Neuronal stem cell (in vitro differentiated cells): ENCODE data around the gene PRDX2.

Experiments
- DNase-seq: peaks from one replicate; pipeline ENCODE4 v3.0.0-alpha.2; 2013; ENCODE audit warnings: low spot score
- H2AFZ ChIP-seq: one replicate; pipeline ENCODE4 v1.6.1; 2013; ENCODE audit warnings: mild to moderate bottlenecking, low read length, inconsistent platforms
- H2AK5ac ChIP-seq: 2 replicates; pipeline ENCODE4 v1.6.1; 2013; ENCODE audit warnings: low read depth, mild to moderate bottlenecking, inconsistent platforms, low read length, moderate library complexity, mixed read lengths
- H2BK120ac ChIP-seq: 2 replicates; pipeline ENCODE4 v1.6.1; 2013; ENCODE audit warnings: low read depth, mild to moderate bottlenecking, inconsistent platforms, low read length, moderate library complexity, mixed read lengths
- H2BK12ac ChIP-seq: one replicate; pipeline ENCODE4 v1.6.1; 2013; ENCODE audit warnings: low read length, inconsistent platforms
- H2BK15ac ChIP-seq: 2 replicates; pipeline ENCODE4 v1.6.1; 2013; ENCODE audit warnings: mild to moderate bottlenecking, low read length, inconsistent platforms, mixed read lengths
- H2BK5ac ChIP-seq: one replicate; pipeline ENCODE4 v1.6.1; 2013; ENCODE audit warnings: inconsistent platforms, mild to moderate bottlenecking, low read length, moderate library complexity
- H3K14ac ChIP-seq: one replicate; pipeline ENCODE4 v1.6.1; 2013; ENCODE audit warnings: low read length, inconsistent platforms
- H3K18ac ChIP-seq: 2 replicates; pipeline ENCODE4 v1.6.1; 2013; ENCODE audit warnings: low read length, inconsistent platforms
- H3K23ac ChIP-seq: 2 replicates; pipeline ENCODE4 v1.6.1; 2013; ENCODE audit warnings: low read depth, mild to moderate bottlenecking, mixed read lengths, low read length, inconsistent platforms; ENCODE audit not compliant: poor library complexity
- H3K27ac ChIP-seq: replicated peaks from 3 replicates; pipeline ENCODE4 v1.5.1; 2013; ENCODE audit warnings: low read length, inconsistent platforms
- H3K27me3 ChIP-seq, 3 experiments: 2 replicates each; pipeline ENCODE4 v1.6.1; 2013; ENCODE audit warnings: low read length in 3 of 3, mild to moderate bottlenecking in 2 of 3, inconsistent platforms in 1 of 3, low read depth in 1 of 3, mixed read lengths in 1 of 3, moderate library complexity in 1 of 3; ENCODE audit not compliant: control insufficient read depth in 3 of 3, insufficient read depth in 3 of 3
- H3K36me3 ChIP-seq, 2 donors: replicated peaks in 1 of 2; 2 replicates each; pipeline ENCODE4 v1.6.1; 2013; ENCODE audit warnings: low read length in 2 of 2; ENCODE audit not compliant: control insufficient read depth in 2 of 2, insufficient read depth in 2 of 2
- H3K4ac ChIP-seq: 2 replicates; pipeline ENCODE4 v1.6.1; 2013; ENCODE audit warnings: inconsistent platforms, mild to moderate bottlenecking, low read length, moderate library complexity
- H3K4me1 ChIP-seq, 2 donors: 1 replicate in 1 of 2; 2 replicates in 1 of 2; pipeline ENCODE4 v1.6.1; 2013; ENCODE audit warnings: low read length in 2 of 2, low read depth in 1 of 2; ENCODE audit not compliant: control insufficient read depth in 2 of 2, insufficient read depth in 1 of 2
- H3K4me2 ChIP-seq: one replicate; pipeline ENCODE4 v1.6.1; 2013; ENCODE audit warnings: mild to moderate bottlenecking, low read length, inconsistent platforms; ENCODE audit not compliant: insufficient read depth, poor library complexity, severe bottlenecking
- H3K4me3 ChIP-seq, 2 donors: 2 replicates each; pipeline ENCODE4 v1.5.1; 2013; ENCODE audit warnings: low read length in 2 of 2, mild to moderate bottlenecking in 2 of 2, inconsistent platforms in 1 of 2, moderate library complexity in 1 of 2
- H3K79me1 ChIP-seq: one replicate; pipeline ENCODE4 v1.6.1; 2013; ENCODE audit warnings: low read depth, mild to moderate bottlenecking, inconsistent platforms, low read length, moderate library complexity
- H3K9ac ChIP-seq: one replicate; pipeline ENCODE4 v1.6.1; 2013; ENCODE audit warnings: mild to moderate bottlenecking, low read depth, low read length, inconsistent platforms; ENCODE audit not compliant: poor library complexity
- H3K9me3 ChIP-seq, 2 donors: replicated peaks in 1 of 2; 2 replicates each; pipeline versions ENCODE3 to v1.6.1; 2013; ENCODE audit warnings: low read length in 2 of 2, mild to moderate bottlenecking in 2 of 2, inconsistent platforms in 1 of 2, low read depth in 1 of 2, mixed read lengths in 1 of 2, moderate library complexity in 1 of 2; ENCODE audit not compliant: control insufficient read depth in 2 of 2, insufficient read depth in 1 of 2
- H4K8ac ChIP-seq: one replicate; pipeline ENCODE4 v1.6.1; 2013; ENCODE audit warnings: low read depth, mild to moderate bottlenecking, inconsistent platforms, low read length, moderate library complexity
- H4K91ac ChIP-seq: one replicate; pipeline ENCODE4 v1.6.1; 2013; ENCODE audit warnings: low read length, low read depth, mild to moderate bottlenecking, inconsistent platforms; ENCODE audit not compliant: poor library complexity
- WGBS, 2 donors: extraction: QIAGEN DNeasy Blood & Tissue Kit; methylation state at CpG; one replicate each; pipeline ENCODE4 v1.1.7; 2013; ENCODE audit warnings: missing lambda C conversion rate in 2 of 2, mixed read lengths in 1 of 2; ENCODE audit not compliant: insufficient read length in 2 of 2, insufficient replicate concordance in 1 of 2; ENCODE audit errors: extremely low coverage in 2 of 2; 5-methylcytosine and 5-hydroxymethylcytosine counted together

The PRDX2 gene

GRCh38 chr19:12785431-12786031 is 16.1 kb downstream of the PRDX2 start:
- Histone ChIP-seq H2BK120ac (no peak overlapping the region), H4K91ac (no peak overlapping the region), H2BK15ac (no peak overlapping the region), H3K23ac (no peak overlapping the region), H3K36me3 (no peaks in the 10 kb centered on the region), H3K4ac (no peak overlapping the region), H2BK12ac (no peak overlapping the region), H3K9ac (peak overlapping the region; percentile 24), H3K9me3 (no peaks in the 10 kb centered on the region), H3K27me3 (peaks cover 0 to 2% (median 0%) of the 10 kb centered on the region in 3 experiments), H3K79me1 (no peaks in the 10 kb centered on the region), H3K4me1 (peaks cover 23 to 56% of the 10 kb centered on the region in 2 donors), H3K4me2 (no peak overlapping the region), H2AK5ac (peak overlapping the region; percentile 81), H2AFZ (peak overlapping the region; percentile 47), H2BK5ac (no peak overlapping the region), H3K27ac (no peak overlapping the region), H3K14ac (no peak overlapping the region), H3K4me3 (no peak overlapping the region), H3K18ac (peak overlapping the region; percentile 22), H4K8ac (no peak overlapping the region)
- no CpG with 5 or more reads among the region's 4 CpGs for WGBS, 2 donors
- no peak for DNase-seq

- Histone ChIP-seq H2BK120ac (no peak overlapping the region), H3K18ac (no peak overlapping the region), H4K91ac (no peak overlapping the region), H2BK15ac (no peak overlapping the region), H3K4me1 (peaks cover 21 to 52% of the 10 kb centered on the region in 2 donors), H3K4me3 (no peak overlapping the region), H2BK5ac (no peak overlapping the region), H3K79me1 (no peaks in the 10 kb centered on the region), H4K8ac (no peak overlapping the region), H3K4me2 (no peak overlapping the region), H3K23ac (no peak overlapping the region), H3K36me3 (no peaks in the 10 kb centered on the region), H3K27me3 (no peaks in the 10 kb centered on the region), H3K9me3 (no peaks in the 10 kb centered on the region), H3K14ac (no peak overlapping the region), H2AFZ (no peak overlapping the region), H3K9ac (no peak overlapping the region), H3K4ac (no peak overlapping the region), H3K27ac (no peak overlapping the region), H2BK12ac (no peak overlapping the region), H2AK5ac (no peak overlapping the region)
- no CpG with 5 or more reads among the region's 5 CpGs for WGBS, 2 donors
- DNase-seq: no peak
Measured at GRCh38 chr19:12784871-12785430, 16.6 kb downstream of the PRDX2 start.

- DNase-seq: no peak
Measured at GRCh38 chr19:12784394-12784870, 17.2 kb downstream of the PRDX2 start.

GRCh38 chr19:12783849-12784393 is 17.7 kb downstream of the PRDX2 start:
- DNase-seq: no peak
- Histone ChIP-seq H3K14ac (no peak overlapping the region), H3K27ac (no peak overlapping the region), H4K8ac (no peak overlapping the region), H3K18ac (peak overlapping the region; percentile 23), H2BK5ac (peak overlapping the region; percentile 96), H3K9ac (peak overlapping the region; percentile 56), H3K4ac (no peak overlapping the region), H2BK120ac (no peak overlapping the region), H2BK12ac (no peak overlapping the region), H3K4me3 (peak overlapping the region in 1 of 2 donors; percentile 46), H3K4me1 (peaks cover 19 to 54% of the 10 kb centered on the region in 2 donors), H3K23ac (no peak overlapping the region), H3K27me3 (no peaks in the 10 kb centered on the region), H4K91ac (no peak overlapping the region), H3K9me3 (no peaks in the 10 kb centered on the region), H2AK5ac (peak overlapping the region; percentile 20), H2AFZ (no peak overlapping the region), H3K4me2 (no peak overlapping the region), H2BK15ac (peak overlapping the region; percentile 26), H3K36me3 (no peaks in the 10 kb centered on the region), H3K79me1 (no peaks in the 10 kb centered on the region)
- WGBS, 2 donors: no CpG with 5 or more reads among the region's 19 CpGs

More at GRCh38 chr19:12784394-12784870, 17.2 kb downstream of the PRDX2 start:
- Histone ChIP-seq H3K14ac (no peak overlapping the region), H2BK5ac (peak overlapping the region; percentile 96), H3K27ac (no peak overlapping the region), H2BK120ac (no peak overlapping the region), H2AK5ac (peak overlapping the region; percentile 20), H4K91ac (no peak overlapping the region), H3K4ac (no peak overlapping the region), H4K8ac (no peak overlapping the region), H3K4me2 (no peak overlapping the region), H3K9ac (peak overlapping the region; percentile 56), H3K4me3 (no peak overlapping the region), H3K36me3 (no peaks in the 10 kb centered on the region), H3K9me3 (no peaks in the 10 kb centered on the region), H2BK12ac (no peak overlapping the region), H3K23ac (no peak overlapping the region), H3K18ac (peak overlapping the region; percentile 9), H3K27me3 (no peaks in the 10 kb centered on the region), H3K79me1 (no peaks in the 10 kb centered on the region), H2BK15ac (no peak overlapping the region), H3K4me1 (peaks cover 21 to 53% of the 10 kb centered on the region in 2 donors), H2AFZ (no peak overlapping the region)
- WGBS, 2 donors: no CpG with 5 or more reads among the region's 10 CpGs
